Stomach (tissue), 4 donors: ENCODE data around the gene ZFPM1.

ENCODE experiments used
- EP300 ChIP-seq: sonication (generic); formaldehyde crosslinking; IDR thresholded peaks from one replicate; pipeline ENCODE4 v1.6.1; 2017; ENCODE audit warnings: antibody characterized with exemption
- POLR2A ChIP-seq, 4 donors: fragments of 450-650 bp; IDR thresholded peaks; one replicate each; pipeline ENCODE4 v1.6.1; 2016; ENCODE audit warnings: antibody characterized with exemption in 4 of 4, control low read depth in 2 of 4, mild to moderate bottlenecking in 1 of 4, moderate library complexity in 1 of 4
- POLR2AphosphoS5 ChIP-seq, 3 donors: sonication (generic); formaldehyde crosslinking; IDR thresholded peaks; one replicate each; pipeline ENCODE4 v1.6.1; 2016; ENCODE audit warnings: antibody characterized with exemption in 3 of 3
- TF ChIP-seq, protein P1 (sequence below), 7 experiments: fragments of 450-650 bp in 4 of 7; fragments of 200-600 bp in 3 of 7; sonication (generic) in 3 of 7; IDR thresholded peaks; one replicate each; pipeline ENCODE4 v1.5.1; 2016 to 2019; ENCODE audit warnings: antibody characterized with exemption in 7 of 7, control low read depth in 2 of 7, mild to moderate bottlenecking in 1 of 7

DNA sequence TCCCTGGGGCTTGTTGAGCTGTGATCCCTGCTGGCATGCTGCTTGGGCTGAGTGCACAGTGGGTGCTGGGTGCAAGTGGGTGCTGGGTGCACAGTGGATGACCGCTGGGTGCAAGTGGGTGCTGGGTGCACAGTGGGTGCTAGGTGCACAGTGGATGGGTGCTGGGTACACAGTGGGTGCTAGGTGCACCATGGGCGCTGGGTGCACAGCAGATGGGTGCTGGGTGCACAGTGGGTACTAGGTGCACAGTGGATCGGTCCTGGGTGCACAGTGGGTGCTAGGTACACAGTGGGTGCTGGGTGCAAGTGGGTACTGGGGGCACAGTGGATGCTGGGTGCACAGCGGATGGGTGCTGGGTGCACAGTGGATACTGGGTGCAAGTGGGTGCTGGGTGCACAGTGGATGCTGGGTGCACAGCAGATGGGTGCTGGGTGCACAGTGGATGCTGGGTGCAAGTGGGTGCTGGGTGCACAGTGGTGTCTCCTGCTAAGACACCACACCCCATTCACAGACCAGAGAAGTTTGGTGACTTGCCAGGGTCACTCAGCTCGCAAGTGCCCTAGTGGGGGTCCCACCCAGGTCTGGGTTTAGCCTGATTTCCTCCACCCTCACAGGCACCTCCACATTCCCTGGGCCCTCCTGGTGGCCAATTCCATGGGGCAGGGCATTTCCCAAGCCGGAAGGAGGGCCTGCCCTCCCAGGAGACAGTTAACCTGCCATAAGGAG, 33.5 kb downstream of the ZFPM1 start:
- TF ChIP-seq, protein P1, sequence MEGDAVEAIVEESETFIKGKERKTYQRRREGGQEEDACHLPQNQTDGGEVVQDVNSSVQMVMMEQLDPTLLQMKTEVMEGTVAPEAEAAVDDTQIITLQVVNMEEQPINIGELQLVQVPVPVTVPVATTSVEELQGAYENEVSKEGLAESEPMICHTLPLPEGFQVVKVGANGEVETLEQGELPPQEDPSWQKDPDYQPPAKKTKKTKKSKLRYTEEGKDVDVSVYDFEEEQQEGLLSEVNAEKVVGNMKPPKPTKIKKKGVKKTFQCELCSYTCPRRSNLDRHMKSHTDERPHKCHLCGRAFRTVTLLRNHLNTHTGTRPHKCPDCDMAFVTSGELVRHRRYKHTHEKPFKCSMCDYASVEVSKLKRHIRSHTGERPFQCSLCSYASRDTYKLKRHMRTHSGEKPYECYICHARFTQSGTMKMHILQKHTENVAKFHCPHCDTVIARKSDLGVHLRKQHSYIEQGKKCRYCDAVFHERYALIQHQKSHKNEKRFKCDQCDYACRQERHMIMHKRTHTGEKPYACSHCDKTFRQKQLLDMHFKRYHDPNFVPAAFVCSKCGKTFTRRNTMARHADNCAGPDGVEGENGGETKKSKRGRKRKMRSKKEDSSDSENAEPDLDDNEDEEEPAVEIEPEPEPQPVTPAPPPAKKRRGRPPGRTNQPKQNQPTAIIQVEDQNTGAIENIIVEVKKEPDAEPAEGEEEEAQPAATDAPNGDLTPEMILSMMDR (IDR thresholded peaks at IDR 0.05): no peak
- TF ChIP-seq POLR2A (IDR thresholded peaks at IDR 0.05) (no peak), POLR2AphosphoS5 (IDR thresholded peaks at IDR 0.05) (no peak), EP300 (no peak)
